Measurements from ENCODE around the gene KIF6. TPM values are rescaled to one million over a fixed set of nuclear protein-coding genes. Genes with fewer than 3 reads are reported as not detected.

Gene KIF6
- polyA plus RNA-seq, 1 donor (not counting 4 experiments of a cell fraction or from before 2014, with no cell fraction given), result 0.14 TPM

DNA sequence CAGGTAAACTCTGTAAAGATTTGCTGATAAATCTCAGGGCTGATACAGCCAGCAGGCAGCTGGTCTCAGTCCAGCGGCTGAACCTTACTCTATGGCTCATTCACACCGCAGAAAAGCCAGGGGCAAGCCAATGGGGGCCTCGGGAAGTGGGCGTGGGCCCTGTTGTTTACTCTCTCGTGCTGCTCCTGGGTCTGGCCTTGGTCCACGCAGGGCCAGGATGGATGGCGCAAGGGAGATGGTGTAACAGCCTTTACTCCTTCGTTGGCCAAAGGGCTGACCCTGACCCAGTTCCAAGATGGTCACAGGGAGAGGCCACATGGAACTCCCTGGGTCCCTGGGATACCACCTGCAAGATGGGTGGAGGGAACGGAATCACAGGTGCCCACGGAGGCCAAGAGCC, 427.1 kb downstream of the KIF6 start:
- no peak for DNase-seq (ENCODE audit: low read depth, low spot score)
- no peaks in the 10 kb centered on the region for H4K20me1 ChIP-seq (ENCODE audit: control insufficient read depth, extremely low read depth, insufficient read depth, low read length)

DNA sequence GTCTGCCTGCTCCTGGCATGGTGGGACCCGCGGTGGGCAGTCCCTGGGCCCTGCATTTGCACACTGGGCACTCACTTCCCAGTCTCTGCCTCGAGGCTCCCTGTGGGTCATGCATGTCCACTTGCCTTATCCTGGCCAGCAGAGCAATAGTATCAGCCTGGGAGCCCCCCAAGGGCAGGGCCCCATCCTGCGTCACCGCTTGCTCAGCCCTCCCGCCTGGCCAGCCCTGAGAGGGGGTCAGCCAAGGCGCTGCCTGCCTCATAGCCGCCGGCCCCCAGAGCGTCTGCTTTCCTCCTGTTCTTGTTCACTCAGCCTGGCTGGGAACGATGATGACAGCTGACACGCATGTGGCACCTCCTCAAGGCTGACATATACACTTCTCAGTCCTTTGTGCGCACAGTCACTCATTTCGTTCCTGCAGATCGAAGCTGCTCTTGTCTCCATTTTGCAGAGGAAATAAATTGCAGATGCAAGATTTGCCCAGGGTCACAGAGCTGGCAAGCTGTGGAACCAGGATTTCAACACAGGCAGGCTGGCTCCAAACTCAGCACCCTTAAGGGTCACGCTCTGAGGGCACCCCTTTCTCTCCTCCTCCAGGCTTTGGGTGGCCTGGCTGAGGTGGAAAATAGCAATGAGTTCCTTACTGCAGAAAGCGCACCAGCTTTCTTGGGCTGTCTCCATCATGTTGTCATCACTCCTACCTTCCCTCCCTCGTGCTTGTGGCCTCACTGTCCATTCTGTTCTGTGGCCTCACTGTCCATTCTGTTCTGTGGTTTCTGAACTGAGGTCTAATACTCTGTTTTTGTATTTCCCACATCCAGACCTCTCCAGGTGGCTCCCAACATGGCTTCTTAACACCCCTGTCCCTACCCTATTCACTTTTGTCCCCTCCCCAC, 428.2 kb downstream of the KIF6 start:
- Histone ChIP-seq H3K27ac (ENCODE audit: control insufficient read depth, insufficient read depth, low read length) (no peak overlapping the region), H3K79me2 (ENCODE audit: control insufficient read depth, insufficient read depth, low read length) (no peaks in the 10 kb centered on the region), H3K4me1 (ENCODE audit: control insufficient read depth, extremely low read depth, insufficient read depth, low read length) (no peaks in the 10 kb centered on the region), H3K9me3 (ENCODE audit: control insufficient read depth, low read depth, low read length) (no peaks in the 10 kb centered on the region), H3K4me3 (ENCODE audit: control insufficient read depth in 2 of 3, extremely low read depth in 1 of 3, insufficient read depth in 2 of 3, low read depth in 1 of 3, low read length in 3 of 3) (no peak overlapping the region), H2AFZ (ENCODE audit: control insufficient read depth, low read length) (no peak overlapping the region), H4K20me1 (ENCODE audit: control insufficient read depth, extremely low read depth, insufficient read depth, low read length) (no peaks in the 10 kb centered on the region), H3K4me2 (ENCODE audit: control insufficient read depth, extremely low read depth, insufficient read depth, low read depth, low read length) (no peak overlapping the region), H3K9ac (ENCODE audit: control insufficient read depth, extremely low read depth, insufficient read depth, low read length) (no peak overlapping the region), H3K36me3 (ENCODE audit: control insufficient read depth in 2 of 2, extremely low read depth in 1 of 2, insufficient read depth in 2 of 2, low read length in 2 of 2) (no peaks in the 10 kb centered on the region), H3K9me1 (ENCODE audit: control insufficient read depth, extremely low read depth, insufficient read depth, low read length) (no peaks in the 10 kb centered on the region), H3K27me3 (ENCODE audit: control insufficient read depth, extremely low read depth, insufficient read depth, low read length) (peaks cover 11% of the 10 kb centered on the region)
- TF ChIP-seq EZH2 (IDR thresholded peaks at IDR 0.05; ENCODE audit: low read length), result no peak
- TF ChIP-seq CTCF (optimal IDR thresholded peaks at IDR 0.05 in 1 of 3, IDR thresholded peaks at IDR 0.05 in 1 of 3, conservative IDR thresholded peaks at IDR 0.05 in 1 of 3; ENCODE audit: extremely low read depth in 1 of 3, insufficient read depth in 2 of 3, low read length in 3 of 3), result no peak
- no peak for DNase-seq (ENCODE audit: low read depth, low spot score)
- dilution Hi-C loops (cut with MboI; ENCODE audit: extremely low pct_ligation_motif_present, low sequenced_read_pairs), result no loop called here
- no peak for FAIRE-seq

More for the DNA sequence above, 427.1 kb downstream of the KIF6 start:
- Histone ChIP-seq H3K79me2 (ENCODE audit: control insufficient read depth, insufficient read depth, low read length) (no peaks in the 10 kb centered on the region), H3K9me1 (ENCODE audit: control insufficient read depth, extremely low read depth, insufficient read depth, low read length) (no peaks in the 10 kb centered on the region), H3K9ac (ENCODE audit: control insufficient read depth, extremely low read depth, insufficient read depth, low read length) (no peak overlapping the region), H3K4me2 (ENCODE audit: control insufficient read depth, extremely low read depth, insufficient read depth, low read depth, low read length) (no peak overlapping the region), H3K4me3 (ENCODE audit: control insufficient read depth in 2 of 3, extremely low read depth in 1 of 3, insufficient read depth in 2 of 3, low read depth in 1 of 3, low read length in 3 of 3) (no peak overlapping the region), H3K27me3 (ENCODE audit: control insufficient read depth, extremely low read depth, insufficient read depth, low read length) (peaks cover 11% of the 10 kb centered on the region), H2AFZ (ENCODE audit: control insufficient read depth, low read length) (no peak overlapping the region), H3K27ac (ENCODE audit: control insufficient read depth, insufficient read depth, low read length) (no peak overlapping the region), H3K4me1 (ENCODE audit: control insufficient read depth, extremely low read depth, insufficient read depth, low read length) (peaks cover 1% of the 10 kb centered on the region), H3K36me3 (ENCODE audit: control insufficient read depth in 2 of 2, extremely low read depth in 1 of 2, insufficient read depth in 2 of 2, low read length in 2 of 2) (no peaks in the 10 kb centered on the region), H3K9me3 (ENCODE audit: control insufficient read depth, low read depth, low read length) (no peaks in the 10 kb centered on the region)
- dilution Hi-C loops (cut with MboI; ENCODE audit: extremely low pct_ligation_motif_present, low sequenced_read_pairs), result no loop called here
- TF ChIP-seq EZH2 (IDR thresholded peaks at IDR 0.05; ENCODE audit: low read length) (no peak), CTCF (optimal IDR thresholded peaks at IDR 0.05 in 1 of 3, IDR thresholded peaks at IDR 0.05 in 1 of 3, conservative IDR thresholded peaks at IDR 0.05 in 1 of 3; ENCODE audit: extremely low read depth in 1 of 3, insufficient read depth in 2 of 3, low read length in 3 of 3) (no peak)
- FAIRE-seq, result no peak
